ENCODE measurements around the gene CNTNAP2. TPM values are rescaled to one million over a fixed set of nuclear protein-coding genes. Genes with fewer than 3 reads are reported as not detected.

The CNTNAP2 gene
- total and polyA plus RNA-seq, 2 donors (not counting 1 experiment from before 2014, with no cell fraction given) = not detected

GRCh38 chr7:148234715-148235114 is 2118.1 kb downstream of the CNTNAP2 start:
- TF ChIP-seq CTCF (conservative IDR thresholded peaks at IDR 0.05 in 1 of 2, IDR thresholded peaks at IDR 0.05 in 1 of 2; ENCODE audit: low read depth in 1 of 2, low read length in 2 of 2) (no peak), EZH2 (IDR thresholded peaks at IDR 0.05; ENCODE audit: low read length, missing control alignments) (no peak)

GRCh38 chr7:148238761-148239325 is 2122.2 kb downstream of the CNTNAP2 start:
- no peak overlapping the region for H3K9ac ChIP-seq (ENCODE audit: insufficient read depth, low read length)
- H4K20me1 ChIP-seq (ENCODE audit: control insufficient read depth, extremely low read depth, insufficient read depth, low read length) = no peaks in the 10 kb centered on the region
- no peaks in the 10 kb centered on the region for H3K4me1 ChIP-seq (ENCODE audit: control insufficient read depth, extremely low read depth, insufficient read depth, low read length)
- H3K36me3 ChIP-seq (ENCODE audit: control insufficient read depth, insufficient read depth, low read length) = no peaks in the 10 kb centered on the region
- H2AFZ ChIP-seq (ENCODE audit: low read length) = no peak overlapping the region
- H3K79me2 ChIP-seq (ENCODE audit: control insufficient read depth, insufficient read depth, low read length) = no peaks in the 10 kb centered on the region
- no peak for DNase-seq (ENCODE audit: low read depth in 2 of 2)
- H3K4me3 ChIP-seq (replicated peaks in 1 of 4; ENCODE audit: control extremely low read depth in 1 of 4, insufficient read depth in 1 of 4, low read depth in 3 of 4, low read length in 4 of 4) = no peak overlapping the region
- H3K4me2 ChIP-seq (ENCODE audit: extremely low read depth, insufficient read depth, low read length) = no peak overlapping the region
- no peaks in the 10 kb centered on the region for H3K9me3 ChIP-seq (ENCODE audit: control insufficient read depth, insufficient read depth, low read depth, low read length)
- TF ChIP-seq CTCF (conservative IDR thresholded peaks at IDR 0.05 in 1 of 2, IDR thresholded peaks at IDR 0.05 in 1 of 2; ENCODE audit: low read depth in 1 of 2, low read length in 2 of 2) (no peak), EZH2 (IDR thresholded peaks at IDR 0.05; ENCODE audit: low read length, missing control alignments) (no peak)
- H3K27me3 ChIP-seq (ENCODE audit: control insufficient read depth, insufficient read depth, low read length) = no peaks in the 10 kb centered on the region
- H3K27ac ChIP-seq (ENCODE audit: insufficient read depth, low read length) = no peak overlapping the region

More at GRCh38 chr7:148234715-148235114, 2118.1 kb downstream of the CNTNAP2 start:
- no peak overlapping the region for H3K4me2 ChIP-seq (ENCODE audit: extremely low read depth, insufficient read depth, low read length)
- H3K9me3 ChIP-seq (ENCODE audit: control insufficient read depth, insufficient read depth, low read depth, low read length) = no peaks in the 10 kb centered on the region
- H3K27ac ChIP-seq (ENCODE audit: insufficient read depth, low read length) = no peak overlapping the region
- DNase-seq (ENCODE audit: low read depth in 2 of 2) = no peak
- no peaks in the 10 kb centered on the region for H4K20me1 ChIP-seq (ENCODE audit: control insufficient read depth, extremely low read depth, insufficient read depth, low read length)
- no peak overlapping the region for H3K4me3 ChIP-seq (replicated peaks in 1 of 4; ENCODE audit: control extremely low read depth in 1 of 4, insufficient read depth in 1 of 4, low read depth in 3 of 4, low read length in 4 of 4)
- no peaks in the 10 kb centered on the region for H3K36me3 ChIP-seq (ENCODE audit: control insufficient read depth, insufficient read depth, low read length)
- H2AFZ ChIP-seq (ENCODE audit: low read length) = no peak overlapping the region
- H3K9ac ChIP-seq (ENCODE audit: insufficient read depth, low read length) = no peak overlapping the region
- H3K27me3 ChIP-seq (ENCODE audit: control insufficient read depth, insufficient read depth, low read length) = no peaks in the 10 kb centered on the region
- H3K4me1 ChIP-seq (ENCODE audit: control insufficient read depth, extremely low read depth, insufficient read depth, low read length) = no peaks in the 10 kb centered on the region
- no peaks in the 10 kb centered on the region for H3K79me2 ChIP-seq (ENCODE audit: control insufficient read depth, insufficient read depth, low read length)

- H3K9ac ChIP-seq (ENCODE audit: insufficient read depth, low read length) = no peak overlapping the region
- H3K9me3 ChIP-seq (ENCODE audit: control insufficient read depth, insufficient read depth, low read depth, low read length) = no peaks in the 10 kb centered on the region
- H2AFZ ChIP-seq (ENCODE audit: low read length) = no peak overlapping the region
- H3K4me1 ChIP-seq (ENCODE audit: control insufficient read depth, extremely low read depth, insufficient read depth, low read length) = no peaks in the 10 kb centered on the region
- H4K20me1 ChIP-seq (ENCODE audit: control insufficient read depth, extremely low read depth, insufficient read depth, low read length) = no peaks in the 10 kb centered on the region
- H3K4me3 ChIP-seq (replicated peaks in 1 of 4; ENCODE audit: control extremely low read depth in 1 of 4, insufficient read depth in 1 of 4, low read depth in 3 of 4, low read length in 4 of 4) = no peak overlapping the region
- no peak overlapping the region for H3K27ac ChIP-seq (ENCODE audit: insufficient read depth, low read length)
- H3K79me2 ChIP-seq (ENCODE audit: control insufficient read depth, insufficient read depth, low read length) = no peaks in the 10 kb centered on the region
- no peaks in the 10 kb centered on the region for H3K36me3 ChIP-seq (ENCODE audit: control insufficient read depth, insufficient read depth, low read length)
- DNase-seq (ENCODE audit: low read depth in 2 of 2) = no peak
- H3K4me2 ChIP-seq (ENCODE audit: extremely low read depth, insufficient read depth, low read length) = no peak overlapping the region
- H3K27me3 ChIP-seq (ENCODE audit: control insufficient read depth, insufficient read depth, low read length) = no peaks in the 10 kb centered on the region
- TF ChIP-seq CTCF (conservative IDR thresholded peaks at IDR 0.05 in 1 of 2, IDR thresholded peaks at IDR 0.05 in 1 of 2; ENCODE audit: low read depth in 1 of 2, low read length in 2 of 2) (no peak), EZH2 (IDR thresholded peaks at IDR 0.05; ENCODE audit: low read length, missing control alignments) (no peak)
These were observed 2125.2 kb downstream of the CNTNAP2 start for GRCh38 chr7:148241700-148242293.

Data from fibroblast of lung (primary cell).